SIG-M5 treated with dmso at 0.1 percent for 504 hours (cell line): ENCODE data around the gene TMEM143.
"Not testable (repeated sequence)": the region's sequence is repeated elsewhere in the genome, so short reads cannot be mapped to it uniquely, and the experiment has no call there.

Experiments used
- DNase-seq: peaks from one replicate; lab custom pipeline; 2025; ENCODE audit not compliant: unreplicated experiment; lab: John Stamatoyannopoulos, UW

Gene TMEM143

DNA sequence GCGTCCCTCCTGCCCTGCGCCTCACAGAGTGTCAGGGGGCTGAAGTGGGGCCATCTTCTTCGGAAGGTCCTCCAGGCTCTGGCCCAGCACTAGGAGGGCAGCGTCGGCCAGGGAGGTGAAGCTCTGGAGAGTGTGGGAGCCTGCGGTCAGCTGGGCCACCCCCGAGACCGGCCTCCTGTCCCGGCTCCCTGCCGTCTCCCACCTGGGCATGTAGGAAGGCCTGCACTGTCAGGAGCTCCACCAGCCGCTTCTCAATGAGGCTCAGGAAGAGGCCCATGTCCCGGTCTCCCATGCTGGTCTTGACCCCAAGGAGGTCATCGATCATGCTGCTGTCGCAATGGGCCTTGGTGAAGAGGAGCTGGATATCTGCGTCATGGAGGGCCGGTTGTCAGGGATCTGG is 65.8 kb downstream of the TMEM143 start:
- no peak for DNase-seq

DNA sequence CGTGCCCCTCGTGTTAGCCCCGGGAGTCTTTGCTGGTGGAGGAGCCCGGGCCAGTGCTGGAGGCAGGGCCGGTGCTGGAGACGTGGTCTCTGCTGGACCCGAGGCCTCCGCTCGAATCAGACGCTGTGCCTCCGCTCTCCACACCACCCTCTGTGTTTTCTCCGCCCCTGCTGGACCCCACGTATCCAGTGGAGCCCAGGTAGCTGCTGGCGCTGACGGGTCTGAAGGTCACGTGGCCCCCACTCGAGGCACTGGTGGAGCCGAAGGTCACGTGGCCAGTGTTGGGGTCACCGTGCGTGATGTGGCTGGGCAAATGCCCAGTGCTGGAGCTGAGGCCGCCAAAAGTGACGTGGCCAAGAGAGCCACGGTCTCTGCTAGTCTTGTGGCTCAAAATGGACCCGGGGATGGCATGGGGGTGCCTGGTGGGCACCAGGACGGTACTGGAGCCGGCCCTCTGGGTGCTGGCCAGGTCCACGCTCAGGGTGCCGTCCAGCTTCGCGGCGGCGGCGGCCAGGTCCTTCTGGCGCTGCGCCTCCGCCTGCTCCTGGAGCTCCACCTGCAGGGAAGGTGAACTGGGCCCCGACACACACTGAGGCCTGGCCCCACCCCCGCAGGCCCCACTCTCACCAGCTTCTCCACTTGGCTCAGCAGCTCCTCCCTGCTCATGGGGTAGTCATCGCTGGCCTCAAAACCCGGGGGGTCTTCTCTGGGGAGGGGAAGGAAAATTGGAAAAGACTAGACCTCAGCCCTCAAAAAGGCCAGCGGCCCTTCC is 66.6 kb downstream of the TMEM143 start:
- no peak for DNase-seq

DNA sequence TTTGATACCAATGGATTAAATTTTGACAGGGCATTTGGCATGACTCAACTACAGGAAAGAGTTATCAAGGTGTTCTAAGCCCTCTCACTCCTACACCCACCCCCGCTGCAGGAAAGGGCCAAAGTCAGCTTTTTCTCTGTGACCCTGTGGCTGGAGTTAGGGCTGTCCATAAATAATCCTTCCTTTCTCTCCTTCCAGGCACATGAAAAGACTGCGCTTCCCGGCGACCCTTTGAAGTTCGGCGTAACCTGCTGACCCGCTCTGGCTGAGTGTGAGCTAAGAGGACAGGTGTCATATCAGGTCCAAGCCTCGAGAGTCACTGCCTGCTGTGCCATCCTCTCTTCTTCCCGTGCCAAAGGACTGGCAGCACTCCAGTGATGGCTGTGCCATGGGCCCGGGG is 68.3 kb downstream of the TMEM143 start:
- DNase-seq = no peak

DNA sequence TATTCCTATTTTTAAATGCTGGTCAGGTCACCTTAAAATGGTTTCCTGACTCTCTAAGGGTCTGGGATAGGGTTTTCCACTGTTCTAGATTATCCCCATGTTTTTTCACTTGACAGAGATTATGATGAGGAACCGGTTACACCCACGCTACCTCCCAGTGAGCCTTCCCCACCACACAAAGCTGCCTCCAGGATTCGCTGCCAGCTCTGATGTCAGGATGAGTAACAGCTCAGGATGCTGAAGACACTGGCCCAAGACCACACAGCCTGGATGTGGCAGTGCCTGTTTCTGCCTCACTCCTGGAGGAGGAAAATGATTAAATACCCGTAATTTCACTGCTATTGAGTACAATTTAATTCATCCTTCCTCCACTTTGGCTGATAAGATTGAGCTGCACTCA is 70.9 kb downstream of the TMEM143 start:
- DNase-seq = no peak

DNA sequence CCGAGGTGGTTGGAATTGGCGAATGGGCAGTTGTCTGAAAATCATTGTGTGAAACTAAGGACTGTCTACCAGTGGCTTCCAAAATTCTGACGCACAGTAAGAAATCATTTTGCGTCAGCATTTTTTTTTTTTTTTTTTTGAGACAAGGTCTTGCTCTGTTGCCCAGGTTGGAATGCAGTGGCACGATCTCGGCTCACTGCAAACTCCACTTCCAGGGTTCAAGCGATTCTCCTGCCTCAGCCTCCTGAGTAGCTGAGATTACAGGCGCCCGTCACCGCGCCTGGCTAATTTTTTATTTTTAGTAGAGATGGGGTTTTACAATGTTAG is 72.3 kb downstream of the TMEM143 start:
- DNase-seq = not testable (repeated sequence)

DNA sequence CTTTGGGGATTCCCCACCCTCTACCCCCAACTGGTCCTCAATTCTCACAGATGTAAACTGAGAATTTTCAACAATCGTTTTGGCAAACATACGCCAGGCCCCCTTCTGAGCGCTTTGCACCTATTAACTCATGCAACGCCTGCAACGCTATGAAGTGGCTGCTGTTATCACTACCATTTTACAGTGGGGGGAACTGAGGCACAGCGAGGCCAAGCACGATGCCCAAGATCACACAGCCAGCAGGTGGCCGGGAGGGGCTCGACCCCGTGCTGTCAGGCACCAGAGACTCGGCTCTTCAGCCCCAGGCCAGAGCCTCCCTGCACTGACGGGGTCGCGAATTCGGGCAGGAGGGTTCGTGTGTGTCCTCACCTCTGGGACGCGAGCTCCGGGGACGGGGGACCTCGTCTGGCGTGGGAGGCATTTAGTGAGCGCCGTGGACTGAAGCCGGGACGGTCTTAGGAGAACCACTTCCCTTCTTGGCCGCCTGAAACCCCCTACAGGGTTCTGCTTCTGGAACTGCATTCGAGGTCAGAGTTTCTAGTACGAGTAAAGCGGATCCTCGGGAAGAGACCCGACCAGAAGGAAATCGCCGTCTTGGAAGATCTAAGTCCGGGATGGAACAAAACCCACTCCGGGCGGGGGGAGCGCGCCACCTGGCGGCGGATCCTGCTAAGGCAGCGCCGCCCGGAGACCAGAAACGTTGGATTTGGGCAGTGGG is 72.8 kb downstream of the TMEM143 start:
- peak; percentile 18 for DNase-seq

DNA sequence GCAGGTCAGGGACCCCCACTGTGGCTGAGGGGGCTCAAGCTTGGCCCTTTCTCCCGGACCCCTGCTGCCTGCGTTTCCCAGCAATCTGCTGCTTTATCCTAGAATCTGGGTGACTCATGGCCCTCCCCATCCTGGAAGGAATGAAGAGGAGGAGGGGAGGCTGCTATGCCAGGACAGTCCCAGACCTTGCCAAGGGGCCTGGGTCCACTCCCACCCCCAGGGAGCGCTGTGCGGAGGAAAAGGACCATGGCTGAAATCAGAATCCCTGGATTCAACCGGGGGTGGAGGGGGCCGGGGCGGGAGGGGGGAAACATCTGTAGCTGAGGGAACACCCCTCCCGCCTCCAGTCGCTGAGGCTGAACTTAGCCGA is 73.4 kb downstream of the TMEM143 start:
- no peak for DNase-seq

DNA sequence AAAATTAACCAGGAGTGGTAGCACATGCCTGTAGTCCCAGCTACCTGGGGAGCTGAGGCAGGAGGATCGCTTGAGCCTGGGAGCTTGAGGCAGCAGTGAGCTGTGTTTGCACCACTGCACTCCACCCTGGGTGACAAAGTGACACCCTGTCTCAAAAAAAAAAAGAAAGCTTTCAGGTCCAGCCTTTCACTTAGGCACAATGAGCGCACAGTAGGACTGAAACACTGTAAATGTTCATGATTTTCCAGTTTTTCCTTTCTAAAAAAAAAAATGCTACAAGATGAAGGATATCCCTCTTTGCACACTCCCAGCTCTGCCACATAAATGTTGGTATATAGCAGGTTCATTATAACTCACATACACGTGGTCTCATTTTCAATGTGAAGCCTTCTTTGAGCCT is 76.0 kb downstream of the TMEM143 start:
- no peak for DNase-seq

DNA sequence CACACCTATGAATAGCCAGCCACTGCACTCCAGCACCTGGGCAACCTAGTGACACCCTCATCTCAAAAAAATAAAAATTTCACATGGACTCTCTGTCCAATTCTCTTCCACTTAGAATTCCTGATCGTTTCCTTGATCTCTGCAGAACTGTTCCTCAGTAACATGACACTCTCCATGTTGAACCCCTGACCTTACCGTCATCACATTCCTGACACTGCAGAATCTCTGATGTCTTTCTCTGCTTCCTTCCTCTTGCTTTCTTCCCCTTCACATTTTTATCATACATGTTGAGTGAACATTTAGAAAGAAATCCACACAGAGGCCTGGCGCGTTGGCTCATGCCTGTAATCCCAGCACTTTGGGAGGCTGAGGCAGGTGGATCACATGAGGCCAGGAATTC is 78.8 kb downstream of the TMEM143 start:
- no peak for DNase-seq

DNA sequence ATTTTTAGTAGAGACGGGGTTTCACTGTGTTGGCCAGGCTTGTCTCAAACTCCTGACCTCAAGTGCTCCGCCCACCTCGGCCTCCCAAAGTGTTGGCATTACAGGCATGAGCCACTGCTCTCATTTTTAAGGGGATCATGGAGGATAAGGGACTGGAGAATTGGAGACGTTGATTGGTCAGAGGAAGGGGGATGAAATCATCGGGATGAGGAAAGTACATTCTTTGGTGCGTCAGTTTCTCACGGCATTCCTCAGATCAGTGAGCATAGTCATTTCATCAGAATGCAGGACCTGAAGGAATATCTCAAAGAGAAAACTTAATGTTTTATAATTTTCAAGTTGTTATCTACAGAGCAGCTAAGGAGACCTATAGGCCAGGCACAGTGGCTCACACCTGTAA is 79.8 kb downstream of the TMEM143 start:
- no peak for DNase-seq
